ENCODE results near the gene VSIG2. TPM values are rescaled to one million over a fixed set of nuclear protein-coding genes. Genes with fewer than 3 reads are reported as not detected.

The VSIG2 gene
- total and polyA plus RNA-seq, 10 of the 15 experiments (the other 5 are each of a cell fraction or from before 2014, with no cell fraction given) = 0.13 to 0.31 (median 0.15) TPM; not detected in 5

DNA sequence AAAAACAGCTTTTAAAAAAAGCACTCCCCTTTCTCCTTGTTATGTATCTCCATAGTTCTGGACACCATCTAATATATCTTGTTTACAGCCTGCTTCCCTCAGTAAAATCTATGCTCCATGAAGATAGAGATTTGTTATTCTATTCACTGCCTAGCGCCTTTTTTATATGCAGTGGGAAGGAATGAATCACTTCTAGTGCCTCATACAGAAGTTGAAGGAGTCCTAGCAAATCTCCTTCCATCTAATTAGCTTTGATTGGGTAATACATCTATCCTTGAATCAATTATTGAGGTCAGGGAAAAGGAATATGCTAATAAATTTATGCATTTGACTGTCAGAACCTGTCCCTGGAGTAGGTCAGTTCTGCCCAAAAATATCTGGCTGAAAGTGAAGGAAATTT lies 52.5 kb downstream of the VSIG2 start (continued):
- TF ChIP-seq, protein P1, sequence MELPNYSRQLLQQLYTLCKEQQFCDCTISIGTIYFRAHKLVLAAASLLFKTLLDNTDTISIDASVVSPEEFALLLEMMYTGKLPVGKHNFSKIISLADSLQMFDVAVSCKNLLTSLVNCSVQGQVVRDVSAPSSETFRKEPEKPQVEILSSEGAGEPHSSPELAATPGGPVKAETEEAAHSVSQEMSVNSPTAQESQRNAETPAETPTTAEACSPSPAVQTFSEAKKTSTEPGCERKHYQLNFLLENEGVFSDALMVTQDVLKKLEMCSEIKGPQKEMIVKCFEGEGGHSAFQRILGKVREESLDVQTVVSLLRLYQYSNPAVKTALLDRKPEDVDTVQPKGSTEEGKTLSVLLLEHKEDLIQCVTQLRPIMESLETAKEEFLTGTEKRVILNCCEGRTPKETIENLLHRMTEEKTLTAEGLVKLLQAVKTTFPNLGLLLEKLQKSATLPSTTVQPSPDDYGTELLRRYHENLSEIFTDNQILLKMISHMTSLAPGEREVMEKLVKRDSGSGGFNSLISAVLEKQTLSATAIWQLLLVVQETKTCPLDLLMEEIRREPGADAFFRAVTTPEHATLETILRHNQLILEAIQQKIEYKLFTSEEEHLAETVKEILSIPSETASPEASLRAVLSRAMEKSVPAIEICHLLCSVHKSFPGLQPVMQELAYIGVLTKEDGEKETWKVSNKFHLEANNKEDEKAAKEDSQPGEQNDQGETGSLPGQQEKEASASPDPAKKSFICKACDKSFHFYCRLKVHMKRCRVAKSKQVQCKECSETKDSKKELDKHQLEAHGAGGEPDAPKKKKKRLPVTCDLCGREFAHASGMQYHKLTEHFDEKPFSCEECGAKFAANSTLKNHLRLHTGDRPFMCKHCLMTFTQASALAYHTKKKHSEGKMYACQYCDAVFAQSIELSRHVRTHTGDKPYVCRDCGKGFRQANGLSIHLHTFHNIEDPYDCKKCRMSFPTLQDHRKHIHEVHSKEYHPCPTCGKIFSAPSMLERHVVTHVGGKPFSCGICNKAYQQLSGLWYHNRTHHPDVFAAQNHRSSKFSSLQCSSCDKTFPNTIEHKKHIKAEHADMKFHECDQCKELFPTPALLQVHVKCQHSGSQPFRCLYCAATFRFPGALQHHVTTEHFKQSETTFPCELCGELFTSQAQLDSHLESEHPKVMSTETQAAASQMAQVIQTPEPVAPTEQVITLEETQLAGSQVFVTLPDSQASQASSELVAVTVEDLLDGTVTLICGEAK (IDR thresholded peaks at IDR 0.05; ENCODE audit: borderline replicate concordance) = no peak
- no peak for TF ChIP-seq ESRRA (IDR thresholded peaks at IDR 0.05; ENCODE audit: low read length)
- no peak for TF ChIP-seq CHD1 (IDR thresholded peaks at IDR 0.05; ENCODE audit: low read depth, low read length)

Other genes starting within 250 kb of the VSIG2 start
Only the 7 nearest of the 14 such genes appear.
- 19.1 and 30.3 TPM in 2 replicates for gene TBRG1, start 129.4 kb downstream of the VSIG2 start, total RNA-seq (2014; rRNA removed)
- gene TBRG1, start 129.4 kb downstream of the VSIG2 start, total RNA-seq (2014; rRNA removed; fragmentation: Illumina TruSeq; extraction: Trizol) = 14.6 and 16.8 TPM in 2 replicates
- gene TBRG1, start 129.4 kb downstream of the VSIG2 start, total RNA-seq (2021) = 23.7 and 24.7 TPM in 2 replicates
- gene TBRG1, start 129.4 kb downstream of the VSIG2 start, polyA plus RNA-seq (2011; rRNA removed) = 44.6 and 46.6 TPM in 2 replicates
- 21.5 and 23.5 TPM in 2 replicates for gene TBRG1, start 129.4 kb downstream of the VSIG2 start, polyA plus RNA-seq (2014; fragmentation: Illumina TruSeq; extraction: Trizol)
- 10 to 100 TPM; 12.3 to 18.6 TPM for gene TBRG1, start 129.4 kb downstream of the VSIG2 start, polyA plus RNA-seq (2014; fragmentation: Nextera tagmentation; extraction: Ambion mirVana)
- 31.7 and 32.8 TPM in 2 replicates for gene TBRG1, start 129.4 kb downstream of the VSIG2 start, polyA plus RNA-seq (2014; rRNA removed)
- gene TBRG1, start 129.4 kb downstream of the VSIG2 start, polyA plus RNA-seq (2016; fragmentation: Nextera tagmentation; extraction: Ambion mirVana) = 10 to 100 TPM; 28.7 to 29.5 TPM
- gene SIAE, start 78.5 kb downstream of the VSIG2 start, total RNA-seq (2014; rRNA removed) = 3.5 and 4.3 TPM in 2 replicates
- 4.0 and 4.3 TPM in 2 replicates for gene SIAE, start 78.5 kb downstream of the VSIG2 start, total RNA-seq (2014; rRNA removed; fragmentation: Illumina TruSeq; extraction: Trizol)
- gene SIAE, start 78.5 kb downstream of the VSIG2 start, total RNA-seq (2021) = 4.8 and 7.0 TPM in 2 replicates
- gene SIAE, start 78.5 kb downstream of the VSIG2 start, polyA plus RNA-seq (2011; rRNA removed) = 6.1 and 6.6 TPM in 2 replicates
- 6.9 and 8.0 TPM in 2 replicates for gene SIAE, start 78.5 kb downstream of the VSIG2 start, polyA plus RNA-seq (2014; fragmentation: Illumina TruSeq; extraction: Trizol)
- gene SIAE, start 78.5 kb downstream of the VSIG2 start, polyA plus RNA-seq (2014; fragmentation: Nextera tagmentation; extraction: Ambion mirVana) = under 1 TPM; 0.93 to 0.97 TPM
- 5.0 and 6.0 TPM in 2 replicates for gene SIAE, start 78.5 kb downstream of the VSIG2 start, polyA plus RNA-seq (2014; rRNA removed)
- gene SIAE, start 78.5 kb downstream of the VSIG2 start, polyA plus RNA-seq (2016; fragmentation: Nextera tagmentation; extraction: Ambion mirVana) = 1 to 10 TPM; 2.8 to 3.2 TPM
- 3.5 and 4.6 TPM in 2 replicates for gene SPA17, start 78.4 kb downstream of the VSIG2 start, total RNA-seq (2014; rRNA removed)
- 9.9 and 14.0 TPM in 2 replicates for gene SPA17, start 78.4 kb downstream of the VSIG2 start, total RNA-seq (2014; rRNA removed; fragmentation: Illumina TruSeq; extraction: Trizol)
- 2.5 and 2.9 TPM in 2 replicates for gene SPA17, start 78.4 kb downstream of the VSIG2 start, total RNA-seq (2021)
- gene SPA17, start 78.4 kb downstream of the VSIG2 start, polyA plus RNA-seq (2011; rRNA removed) = 13.2 and 16.1 TPM in 2 replicates
- 12.5 and 17.8 TPM in 2 replicates for gene SPA17, start 78.4 kb downstream of the VSIG2 start, polyA plus RNA-seq (2014; fragmentation: Illumina TruSeq; extraction: Trizol)
- 1 to 10 TPM; 6.1 to 7.3 TPM for gene SPA17, start 78.4 kb downstream of the VSIG2 start, polyA plus RNA-seq (2014; fragmentation: Nextera tagmentation; extraction: Ambion mirVana)
- gene SPA17, start 78.4 kb downstream of the VSIG2 start, polyA plus RNA-seq (2014; rRNA removed) = 3.5 and 6.8 TPM in 2 replicates
- gene SPA17, start 78.4 kb downstream of the VSIG2 start, polyA plus RNA-seq (2016; fragmentation: Nextera tagmentation; extraction: Ambion mirVana) = 10 to 100 TPM in 1 of 2 experiments, 1 to 10 TPM in 1; 9.8 to 11.2 TPM
- gene NRGN, start 12.3 kb downstream of the VSIG2 start, total RNA-seq (2014; rRNA removed) = 0.49 and 1.1 TPM in 2 replicates
- gene NRGN, start 12.3 kb downstream of the VSIG2 start, total RNA-seq (2014; rRNA removed; fragmentation: Illumina TruSeq; extraction: Trizol) = 0.36 TPM in 1 of 2 replicates, not detected in the other
- 2.7 and 3.2 TPM in 2 replicates for gene NRGN, start 12.3 kb downstream of the VSIG2 start, total RNA-seq (2021)
- 0.97 and 2.1 TPM in 2 replicates for gene NRGN, start 12.3 kb downstream of the VSIG2 start, polyA plus RNA-seq (2011; rRNA removed)
- gene NRGN, start 12.3 kb downstream of the VSIG2 start, polyA plus RNA-seq (2014; fragmentation: Illumina TruSeq; extraction: Trizol) = 1.2 TPM in 1 of 2 replicates, not detected in the other
- not detected for gene NRGN, start 12.3 kb downstream of the VSIG2 start, polyA plus RNA-seq (2014; fragmentation: Nextera tagmentation; extraction: Ambion mirVana)
- 2.8 and 3.5 TPM in 2 replicates for gene NRGN, start 12.3 kb downstream of the VSIG2 start, polyA plus RNA-seq (2014; rRNA removed)
- gene NRGN, start 12.3 kb downstream of the VSIG2 start, polyA plus RNA-seq (2016; fragmentation: Nextera tagmentation; extraction: Ambion mirVana) = 1 to 10 TPM in 1 of 2 experiments, under 1 TPM in 1; 0.92 to 1.1 TPM
- gene ESAM, start 10.0 kb upstream of the VSIG2 start, total RNA-seq (2014; rRNA removed) = 16.3 and 20.6 TPM in 2 replicates
- gene ESAM, start 10.0 kb upstream of the VSIG2 start, total RNA-seq (2014; rRNA removed; fragmentation: Illumina TruSeq; extraction: Trizol) = 9.2 and 9.4 TPM in 2 replicates
- gene ESAM, start 10.0 kb upstream of the VSIG2 start, total RNA-seq (2021) = 26.1 and 26.9 TPM in 2 replicates
- 5.7 and 15.3 TPM in 2 replicates for gene ESAM, start 10.0 kb upstream of the VSIG2 start, polyA plus RNA-seq (2011; rRNA removed)
- 14.4 and 18.4 TPM in 2 replicates for gene ESAM, start 10.0 kb upstream of the VSIG2 start, polyA plus RNA-seq (2014; fragmentation: Illumina TruSeq; extraction: Trizol)
- gene ESAM, start 10.0 kb upstream of the VSIG2 start, polyA plus RNA-seq (2014; fragmentation: Nextera tagmentation; extraction: Ambion mirVana) = 1 to 10 TPM; 2.7 to 6.9 TPM
- 22.3 and 24.6 TPM in 2 replicates for gene ESAM, start 10.0 kb upstream of the VSIG2 start, polyA plus RNA-seq (2014; rRNA removed)
- 10 to 100 TPM; 34.2 to 43.6 TPM for gene ESAM, start 10.0 kb upstream of the VSIG2 start, polyA plus RNA-seq (2016; fragmentation: Nextera tagmentation; extraction: Ambion mirVana)
- 12.0 and 13.7 TPM in 2 replicates for gene MSANTD2, start 48.2 kb upstream of the VSIG2 start, total RNA-seq (2014; rRNA removed)
- 10.6 and 11.2 TPM in 2 replicates for gene MSANTD2, start 48.2 kb upstream of the VSIG2 start, total RNA-seq (2014; rRNA removed; fragmentation: Illumina TruSeq; extraction: Trizol)
- gene MSANTD2, start 48.2 kb upstream of the VSIG2 start, total RNA-seq (2021) = 8.7 and 9.0 TPM in 2 replicates
- 7.2 and 10.4 TPM in 2 replicates for gene MSANTD2, start 48.2 kb upstream of the VSIG2 start, polyA plus RNA-seq (2011; rRNA removed)
- gene MSANTD2, start 48.2 kb upstream of the VSIG2 start, polyA plus RNA-seq (2014; fragmentation: Illumina TruSeq; extraction: Trizol) = 11.6 and 17.5 TPM in 2 replicates
- gene MSANTD2, start 48.2 kb upstream of the VSIG2 start, polyA plus RNA-seq (2014; fragmentation: Nextera tagmentation; extraction: Ambion mirVana) = 1 to 10 TPM; 3.0 to 4.1 TPM
- gene MSANTD2, start 48.2 kb upstream of the VSIG2 start, polyA plus RNA-seq (2014; rRNA removed) = 12.4 and 13.8 TPM in 2 replicates
- gene MSANTD2, start 48.2 kb upstream of the VSIG2 start, polyA plus RNA-seq (2016; fragmentation: Nextera tagmentation; extraction: Ambion mirVana) = 1 to 10 TPM; 6.4 to 7.0 TPM
- 0.23 and 0.65 TPM in 2 replicates for gene ROBO3, start 113.2 kb upstream of the VSIG2 start, total RNA-seq (2014; rRNA removed)
- 0.31 TPM in 1 of 2 replicates, not detected in the other for gene ROBO3, start 113.2 kb upstream of the VSIG2 start, total RNA-seq (2014; rRNA removed; fragmentation: Illumina TruSeq; extraction: Trizol)
- gene ROBO3, start 113.2 kb upstream of the VSIG2 start, total RNA-seq (2021) = 0.24 and 0.36 TPM in 2 replicates
- gene ROBO3, start 113.2 kb upstream of the VSIG2 start, polyA plus RNA-seq (2011; rRNA removed) = 0.18 and 0.32 TPM in 2 replicates
- 0.10 TPM in 1 of 2 replicates, not detected in the other for gene ROBO3, start 113.2 kb upstream of the VSIG2 start, polyA plus RNA-seq (2014; fragmentation: Illumina TruSeq; extraction: Trizol)
- not detected for gene ROBO3, start 113.2 kb upstream of the VSIG2 start, polyA plus RNA-seq (2014; fragmentation: Nextera tagmentation; extraction: Ambion mirVana)
- gene ROBO3, start 113.2 kb upstream of the VSIG2 start, polyA plus RNA-seq (2014; rRNA removed) = 0.63 and 0.67 TPM in 2 replicates
- under 1 TPM; 0.31 to 0.63 TPM for gene ROBO3, start 113.2 kb upstream of the VSIG2 start, polyA plus RNA-seq (2016; fragmentation: Nextera tagmentation; extraction: Ambion mirVana)